Measurements from ENCODE around the gene CTXN3.

The CTXN3 gene

DNA sequence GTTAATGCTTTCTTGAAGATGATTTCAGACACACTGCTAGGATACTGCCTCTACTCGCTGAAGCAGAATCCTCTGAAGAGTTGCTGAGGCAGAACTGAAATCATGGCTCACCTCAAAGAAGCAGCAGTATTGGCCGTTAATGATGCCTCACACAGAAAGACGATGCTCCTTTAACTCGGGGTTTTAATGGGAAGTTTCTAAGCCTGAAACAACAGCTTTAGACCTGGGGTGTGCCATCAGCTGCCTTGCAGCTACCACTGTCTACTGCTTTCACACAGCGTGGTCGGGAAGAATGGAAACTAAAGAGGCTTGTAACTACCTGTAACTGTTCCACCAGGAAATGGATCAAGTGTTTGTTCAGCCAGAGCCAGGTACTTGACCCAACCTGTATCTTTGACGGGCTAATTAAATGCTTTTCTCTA lies at the start of gene CTXN3:
TSS of gene CTXN3 (plus strand) at position 65 of the 422 bp plus-strand sequence. CDS start 8,440 bp downstream, outside the sequence.
- no peak for TF ChIP-seq CTCF (IDR thresholded peaks at IDR 0.05; ENCODE audit: borderline replicate concordance, insufficient read depth, low read depth, low read length)
- no peak within 1 kb of the TSS for H3K4me3 ChIP-seq (ENCODE audit: low read depth, low read length)

GRCh38 chr5:127599320-127599719 lies 49.6 kb upstream of the CTXN3 start:
- no peak overlapping the region for H3K4me3 ChIP-seq (ENCODE audit: low read depth, low read length)
- TF ChIP-seq CTCF (IDR thresholded peaks at IDR 0.05; ENCODE audit: borderline replicate concordance, insufficient read depth, low read depth, low read length), result no peak

- TF ChIP-seq CTCF (IDR thresholded peaks at IDR 0.05; ENCODE audit: borderline replicate concordance, insufficient read depth, low read depth, low read length), result no peak
- no peak overlapping the region for H3K4me3 ChIP-seq (ENCODE audit: low read depth, low read length)
Measured at GRCh38 chr5:127599847-127600246, 49.0 kb upstream of the CTXN3 start.

DNA sequence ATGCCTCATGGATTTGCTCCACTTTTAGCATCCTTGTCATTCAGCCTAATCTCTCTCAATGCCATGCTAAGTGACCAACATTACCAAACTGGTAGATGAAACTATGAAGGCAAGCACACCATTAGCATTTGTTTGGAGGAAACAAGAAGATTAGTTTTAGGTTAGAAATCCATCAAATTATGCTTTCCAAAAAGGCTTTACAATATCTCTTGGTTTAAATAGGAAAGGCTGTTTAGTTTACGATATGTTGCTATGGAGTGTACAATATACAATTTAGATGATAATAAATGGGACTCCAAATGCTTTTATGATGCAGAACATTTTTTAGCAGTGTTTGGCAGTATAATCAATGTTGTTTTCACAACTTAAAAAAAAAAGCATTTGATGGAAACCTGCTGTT lies 47.8 kb upstream of the CTXN3 start:
- no peak overlapping the region for H3K4me3 ChIP-seq (ENCODE audit: low read depth, low read length)
- no peak for TF ChIP-seq CTCF (IDR thresholded peaks at IDR 0.05; ENCODE audit: borderline replicate concordance, insufficient read depth, low read depth, low read length)

DNA sequence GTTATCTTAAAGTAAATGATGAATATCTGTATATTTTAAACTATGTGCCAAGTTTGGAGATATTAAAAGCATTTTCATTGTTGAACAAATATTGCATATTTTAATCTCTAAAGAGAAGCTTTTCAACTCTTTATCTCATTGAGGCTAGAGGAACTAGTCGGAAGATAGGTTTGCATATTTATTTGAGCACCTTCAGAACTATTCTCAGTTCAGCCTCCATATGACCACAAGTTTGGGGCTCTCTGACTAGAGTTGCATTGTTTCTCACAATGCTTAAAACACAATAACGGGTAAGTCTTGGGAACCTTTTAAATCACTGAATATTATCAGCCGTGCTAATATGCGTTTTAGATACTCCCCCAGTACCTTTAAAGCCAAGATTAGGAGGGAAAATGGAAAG lies 47.3 kb upstream of the CTXN3 start:
- no peak overlapping the region for H3K4me3 ChIP-seq (ENCODE audit: low read depth, low read length)
- no peak for TF ChIP-seq CTCF (IDR thresholded peaks at IDR 0.05; ENCODE audit: borderline replicate concordance, insufficient read depth, low read depth, low read length)

- TF ChIP-seq CTCF (IDR thresholded peaks at IDR 0.05; ENCODE audit: borderline replicate concordance, insufficient read depth, low read depth, low read length), result 0 out of 2 replicates have a peak, but pooled peaks have one; percentile 10
- no peak overlapping the region for H3K4me3 ChIP-seq (ENCODE audit: low read depth, low read length)
Measured at GRCh38 chr5:127602481-127602880, 46.4 kb upstream of the CTXN3 start.

- no peak overlapping the region for H3K4me3 ChIP-seq (ENCODE audit: low read depth, low read length)
- no peak for TF ChIP-seq CTCF (IDR thresholded peaks at IDR 0.05; ENCODE audit: borderline replicate concordance, insufficient read depth, low read depth, low read length)
Measured at GRCh38 chr5:127602896-127603844, 45.7 kb upstream of the CTXN3 start.
